Stimulated activated CD4-positive, alpha-beta T cell treated with anti-CD3 and anti-CD28 coated beads, Interleukin-4, amount 100 ng/mL, for 1 hour (primary cell): ENCODE data around the gene PXDC1.
"Not testable (repeated sequence)": the region's sequence is repeated elsewhere in the genome, so short reads cannot be mapped to it uniquely, and the experiment has no call there.

ENCODE experiments used
- DNase-seq: peaks from one replicate; pipeline ENCODE4 v3.0.0-alpha.2; 2020

The PXDC1 gene

DNA sequence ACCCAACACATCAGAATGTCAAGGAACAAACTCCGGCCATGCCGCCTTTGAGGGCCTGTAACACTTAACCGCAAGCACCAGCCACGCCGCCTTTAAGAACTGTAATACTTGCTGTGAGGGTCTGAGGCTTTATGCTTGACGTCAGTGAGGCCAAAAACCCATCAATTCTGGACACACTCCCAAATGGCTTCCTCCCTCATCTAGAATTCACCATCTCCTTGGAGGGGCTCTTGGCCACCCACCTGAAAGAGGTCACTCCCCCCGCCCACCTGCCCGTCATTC is 10.4 kb upstream of the PXDC1 start:
- no peak for DNase-seq

DNA sequence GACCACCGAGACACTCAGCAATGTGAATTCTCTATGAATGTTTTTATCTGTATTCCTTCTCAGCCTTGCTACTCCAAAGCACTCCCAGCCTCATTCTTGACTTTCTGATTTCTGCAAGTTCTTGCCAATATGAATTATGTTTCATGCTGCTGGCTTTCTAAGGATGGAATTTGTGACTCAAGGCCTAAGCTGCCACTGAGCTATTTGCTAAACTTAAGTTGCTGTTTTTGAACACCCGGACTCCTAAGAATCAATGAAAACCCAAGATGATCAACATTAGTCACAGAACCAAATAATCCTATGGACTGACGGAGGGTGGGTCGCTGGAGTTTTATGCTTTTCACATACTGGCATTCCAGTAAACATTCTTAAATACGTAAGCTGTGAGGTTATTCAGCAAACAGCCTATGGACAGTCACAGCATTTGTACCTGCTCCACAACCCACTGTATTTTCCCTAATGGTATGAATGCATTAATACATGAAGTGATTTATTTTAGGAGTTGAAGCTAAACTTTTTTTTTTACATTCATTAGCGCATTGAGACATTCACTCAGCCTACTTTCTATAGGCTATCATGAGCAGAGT is 8.2 kb upstream of the PXDC1 start:
- DNase-seq: no peak

DNA sequence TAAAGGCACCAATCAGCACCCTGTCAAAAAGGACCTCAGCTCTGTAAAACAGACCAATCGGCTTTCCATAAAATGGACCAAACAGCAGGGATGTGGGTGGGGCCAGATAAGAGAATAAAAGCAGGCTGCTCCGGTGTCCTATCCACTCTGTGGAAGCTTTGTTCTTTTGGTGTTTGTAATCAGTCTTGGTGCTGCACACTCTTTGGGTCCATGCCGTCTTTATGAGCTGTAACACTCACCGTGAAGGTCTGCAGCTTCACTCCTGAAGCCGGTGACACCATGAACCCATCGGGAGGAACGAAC is 7.3 kb upstream of the PXDC1 start:
- no peak for DNase-seq

DNA sequence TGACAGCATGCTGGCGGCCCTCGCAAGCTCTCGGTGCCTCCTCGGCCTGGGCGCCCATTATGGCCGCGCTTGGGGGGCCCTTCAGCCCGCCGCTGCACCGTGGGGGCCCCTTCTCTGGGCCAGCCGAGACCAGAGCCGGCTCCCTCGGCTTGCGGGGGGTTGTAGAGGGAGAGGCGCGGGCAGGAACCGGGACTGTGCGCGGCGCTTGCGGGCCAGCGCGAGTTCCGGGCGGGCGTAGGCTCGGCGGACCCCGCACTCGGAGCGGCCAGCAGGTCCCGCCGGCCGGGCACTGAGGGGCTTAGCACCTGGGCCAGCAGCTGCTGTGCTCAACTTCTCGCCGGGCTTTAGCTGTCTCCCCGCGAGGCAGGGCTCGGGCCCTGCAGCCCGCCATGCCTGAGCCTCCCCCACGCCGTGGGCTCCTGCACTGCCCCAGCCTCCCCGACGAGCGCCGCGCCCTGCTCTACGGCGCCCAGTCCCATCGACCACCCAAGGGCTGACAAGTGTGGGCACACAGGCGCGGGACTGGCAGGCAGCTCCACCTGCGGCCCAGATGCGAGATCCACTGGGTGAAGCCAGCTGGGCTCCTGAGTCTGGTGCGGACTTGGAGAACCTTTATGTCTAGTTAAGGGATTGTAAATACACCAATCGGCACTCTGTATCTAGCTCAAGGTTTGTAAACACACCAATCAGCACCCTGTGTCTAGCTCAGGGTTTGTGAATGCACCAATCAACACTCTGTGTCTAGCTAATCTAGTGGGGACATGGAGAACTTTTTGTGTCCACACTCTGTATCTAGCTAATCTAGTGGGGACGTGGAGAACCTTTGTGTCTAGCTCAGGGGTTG is 6.7 kb upstream of the PXDC1 start:
- DNase-seq: not testable (repeated sequence)

DNA sequence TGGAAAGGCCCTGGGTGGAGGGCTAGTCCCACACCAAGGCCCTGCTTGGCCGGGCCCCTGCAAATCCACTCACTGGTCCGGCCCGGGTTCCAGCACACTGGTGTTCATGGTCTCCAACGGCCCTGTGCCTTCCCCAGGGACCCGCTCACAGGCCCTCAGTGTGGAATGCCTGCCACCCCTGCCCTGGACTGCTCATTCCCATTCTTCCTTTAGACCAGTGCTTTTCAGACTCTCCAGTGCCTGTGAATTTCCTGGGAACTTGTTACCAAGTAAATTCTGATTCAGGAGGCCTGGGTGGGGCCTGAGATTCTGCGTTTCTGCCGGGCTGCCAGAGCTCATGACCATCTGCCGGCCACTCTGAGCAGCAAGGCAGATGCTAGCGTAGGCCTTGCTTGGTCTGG is 5.7 kb upstream of the PXDC1 start:
- no peak for DNase-seq

DNA sequence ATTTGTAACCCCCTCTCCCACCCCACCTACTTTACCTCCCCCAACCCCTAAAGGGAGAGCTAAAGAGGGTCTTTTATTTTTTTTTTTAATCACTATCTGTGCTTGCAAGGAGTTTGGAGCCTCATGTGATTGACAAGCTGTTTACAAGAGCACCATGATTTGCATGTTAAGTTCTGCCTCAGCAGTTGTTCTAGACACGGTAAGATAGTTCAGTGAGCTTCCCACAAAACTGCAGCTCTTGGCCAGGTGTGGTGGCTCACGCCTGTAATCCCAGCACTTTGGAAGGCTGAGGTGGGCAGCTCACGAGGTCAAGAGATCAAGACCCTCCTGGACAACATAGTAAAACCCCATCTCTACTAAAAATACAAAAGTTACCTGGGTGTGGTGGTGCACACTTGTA is 5.0 kb upstream of the PXDC1 start:
- no peak for DNase-seq

DNA sequence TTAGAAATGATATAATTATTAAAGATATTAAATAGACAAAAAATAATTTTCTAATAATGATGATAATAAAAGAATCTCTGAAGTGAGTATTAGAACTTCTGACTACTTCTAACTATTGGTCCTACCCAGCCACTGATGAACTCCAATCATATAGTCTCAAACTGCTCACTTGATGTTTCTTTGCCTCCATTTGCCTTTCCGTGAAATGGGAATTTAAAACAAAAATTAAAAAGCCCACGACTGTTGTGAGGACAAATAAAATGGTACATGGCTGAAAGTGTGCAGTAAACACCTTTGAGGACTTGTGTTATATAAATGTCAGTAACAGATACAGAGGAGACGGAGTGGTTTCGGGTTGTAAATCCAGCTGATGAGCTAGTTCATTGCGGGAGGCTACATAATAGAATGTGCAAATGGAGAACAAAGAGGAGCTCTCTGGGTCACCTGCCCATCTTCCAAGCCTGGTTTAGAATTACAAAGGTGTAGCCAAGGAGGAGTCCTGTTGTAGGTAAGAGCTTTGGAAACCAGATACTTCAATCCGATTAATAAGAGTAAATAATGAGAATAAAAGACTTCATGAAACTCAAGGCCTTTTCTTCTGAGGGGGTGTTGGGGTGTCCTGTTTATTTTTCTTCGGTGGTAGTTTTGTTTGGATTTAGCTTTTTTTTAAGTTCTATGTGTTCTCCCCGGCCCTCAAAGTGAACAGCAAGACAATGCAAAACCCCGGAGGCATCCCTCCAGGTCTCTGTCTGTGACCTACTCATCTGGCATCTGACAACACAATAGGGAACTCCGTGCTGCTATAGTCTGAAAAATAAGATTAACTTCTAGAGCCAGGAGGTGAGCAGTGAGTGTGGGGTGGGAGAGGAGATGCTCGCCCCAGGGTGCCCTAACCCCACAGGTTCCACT is 4.4 kb upstream of the PXDC1 start:
- DNase-seq: no peak

DNA sequence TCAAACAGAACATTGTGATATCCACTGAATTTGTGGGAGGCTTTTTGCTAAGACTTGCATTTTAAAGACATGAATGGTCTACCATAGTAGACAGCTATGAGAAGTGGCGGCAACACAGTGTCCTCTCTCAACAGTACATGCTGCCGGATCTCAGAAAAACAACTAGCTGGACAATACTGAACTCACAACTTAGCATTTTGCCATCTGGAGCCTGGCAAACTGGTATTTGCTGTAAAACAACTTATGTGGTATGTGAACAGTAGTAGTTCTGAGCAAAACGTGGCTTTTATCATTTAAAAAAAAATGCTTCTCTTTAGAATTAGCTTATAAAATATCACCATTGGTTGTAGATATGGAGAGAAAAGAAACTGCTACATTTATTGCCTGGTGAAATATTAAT is 3.3 kb upstream of the PXDC1 start:
- no peak for DNase-seq

DNA sequence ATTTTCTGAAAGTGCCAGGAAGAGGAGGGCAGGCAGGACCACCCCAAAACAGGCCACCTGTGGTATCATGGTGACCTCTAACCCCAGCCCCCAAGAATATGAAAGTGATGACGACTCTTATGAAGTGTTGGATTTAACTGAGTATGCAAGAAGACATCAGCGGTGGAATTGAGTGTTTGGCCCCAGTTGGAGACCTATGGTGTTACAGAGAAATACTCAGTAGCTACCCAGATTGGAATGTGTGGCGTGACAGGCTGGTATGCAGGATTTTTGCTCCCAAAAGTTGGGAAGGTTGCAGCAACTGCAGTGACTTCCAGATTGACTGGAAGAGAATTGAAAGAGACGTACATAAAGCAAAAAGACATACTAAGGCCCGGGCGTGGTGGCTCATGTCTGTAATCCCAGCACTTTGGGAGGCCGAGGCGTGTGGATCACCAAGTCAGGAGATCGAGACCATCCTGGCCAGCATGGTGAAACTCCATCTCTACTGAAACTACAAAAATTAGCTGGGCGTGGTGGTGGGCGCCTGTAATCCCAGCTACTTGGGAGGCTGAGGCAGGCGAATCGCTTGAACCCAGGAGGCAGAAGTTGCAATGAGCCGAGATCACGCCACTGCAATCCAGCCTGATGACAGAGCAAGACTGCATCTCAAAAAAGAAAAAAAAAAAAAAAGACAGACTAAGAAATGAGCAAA is 2.7 kb upstream of the PXDC1 start:
- DNase-seq: not testable (repeated sequence)

DNA sequence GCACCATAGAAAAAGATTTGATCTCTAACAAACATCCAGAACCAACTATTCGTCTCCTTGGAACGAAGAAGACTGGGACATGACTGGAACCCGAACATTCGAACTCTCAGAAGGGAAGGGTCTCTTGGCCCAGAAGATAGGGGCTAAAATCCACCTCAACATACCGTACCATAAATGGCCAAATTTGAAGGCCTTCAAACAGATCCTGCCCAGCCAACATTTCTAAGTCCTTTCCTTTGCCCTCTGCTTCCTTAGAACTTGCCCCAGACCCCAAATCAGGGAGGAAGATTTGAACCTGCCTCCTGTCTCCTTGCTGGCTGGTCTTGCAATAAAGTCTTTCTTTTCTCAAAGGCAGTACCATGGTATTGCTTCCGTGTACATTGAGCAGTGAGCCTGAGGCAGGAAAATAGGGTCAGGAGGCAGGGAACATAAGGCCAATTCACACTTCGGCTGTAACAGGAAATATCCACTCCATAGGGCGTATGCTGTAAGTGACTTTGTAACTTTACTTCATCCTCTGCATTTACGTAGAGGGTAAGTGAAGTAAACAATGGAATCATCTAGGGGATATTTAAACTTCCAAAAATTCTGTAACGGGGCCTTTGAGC is 1.8 kb upstream of the PXDC1 start:
- no peak for DNase-seq

DNA sequence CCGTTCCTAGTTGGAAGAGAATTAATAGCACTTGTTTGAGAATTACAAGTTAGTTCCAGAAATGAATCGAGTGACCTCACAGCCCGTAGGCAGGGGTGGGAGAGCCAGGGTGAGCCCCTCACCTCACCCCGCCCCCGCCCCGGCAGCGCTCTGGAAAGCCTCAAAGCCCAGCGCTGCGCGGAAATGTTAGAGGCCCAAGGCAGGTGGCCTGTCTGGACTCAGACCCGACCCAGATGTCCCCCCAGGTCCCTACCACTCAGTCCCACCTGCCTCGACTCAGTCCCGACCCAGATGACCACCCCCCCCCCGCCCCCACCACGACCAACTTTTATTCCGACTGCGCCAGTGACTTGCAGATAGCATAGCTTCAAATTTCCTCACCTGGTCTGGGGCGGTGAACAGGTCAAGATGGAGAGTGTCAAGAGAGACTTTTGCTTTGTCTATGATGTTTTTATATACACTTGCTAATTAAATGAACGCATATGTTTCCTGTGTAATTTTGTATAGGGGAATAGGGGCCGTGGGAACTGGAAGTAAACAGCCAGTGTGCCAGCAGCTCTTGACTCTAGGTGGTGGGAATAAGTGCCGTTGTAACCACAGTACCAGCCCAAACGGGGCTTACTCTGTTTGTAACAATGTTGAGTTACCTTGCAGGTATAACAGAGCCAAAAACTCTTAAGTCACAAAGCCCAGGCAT is 1.2 kb upstream of the PXDC1 start:
- DNase-seq: no peak

DNA sequence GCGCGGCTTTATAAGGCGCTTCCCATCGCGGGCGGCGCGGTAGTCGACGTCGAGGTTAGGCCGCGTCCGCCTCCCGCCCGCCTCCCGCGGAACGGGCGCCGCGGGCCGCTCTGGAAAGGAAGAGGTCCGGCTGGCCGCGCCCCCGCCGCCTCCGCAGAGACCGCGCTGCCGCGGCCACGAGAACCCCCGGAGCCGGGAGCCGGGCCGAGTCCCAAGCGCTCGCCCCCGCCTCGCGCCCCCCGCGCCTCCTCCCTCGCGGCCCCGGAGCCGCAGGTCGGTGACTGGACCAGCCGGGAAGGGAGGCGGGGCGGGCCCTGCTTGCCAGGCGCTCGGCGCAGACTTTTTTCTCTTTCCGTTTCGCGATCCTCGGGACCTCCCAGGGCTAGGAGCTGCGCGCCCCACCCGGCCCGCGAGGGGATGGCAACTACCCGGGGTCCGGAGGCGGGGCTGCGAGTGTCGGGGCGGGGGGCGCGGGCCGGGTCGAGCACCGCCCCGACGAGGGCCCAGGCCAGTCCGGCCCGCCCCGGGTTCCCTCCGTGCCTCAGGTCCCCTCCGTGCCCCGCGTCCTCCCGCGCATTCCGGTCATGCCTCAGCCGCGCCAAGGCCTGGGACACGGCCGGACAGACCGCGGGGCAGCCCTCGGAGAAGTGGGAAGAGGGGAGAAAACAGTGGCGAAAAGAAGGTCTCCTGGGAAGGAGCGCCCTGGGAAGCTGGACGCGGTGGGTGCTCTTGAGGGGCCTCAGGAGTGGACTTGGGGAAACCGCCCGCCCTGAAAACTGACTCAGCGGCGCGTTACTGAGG is 417 bp upstream of the PXDC1 start:
- peak; percentile 72 for DNase-seq

DNA sequence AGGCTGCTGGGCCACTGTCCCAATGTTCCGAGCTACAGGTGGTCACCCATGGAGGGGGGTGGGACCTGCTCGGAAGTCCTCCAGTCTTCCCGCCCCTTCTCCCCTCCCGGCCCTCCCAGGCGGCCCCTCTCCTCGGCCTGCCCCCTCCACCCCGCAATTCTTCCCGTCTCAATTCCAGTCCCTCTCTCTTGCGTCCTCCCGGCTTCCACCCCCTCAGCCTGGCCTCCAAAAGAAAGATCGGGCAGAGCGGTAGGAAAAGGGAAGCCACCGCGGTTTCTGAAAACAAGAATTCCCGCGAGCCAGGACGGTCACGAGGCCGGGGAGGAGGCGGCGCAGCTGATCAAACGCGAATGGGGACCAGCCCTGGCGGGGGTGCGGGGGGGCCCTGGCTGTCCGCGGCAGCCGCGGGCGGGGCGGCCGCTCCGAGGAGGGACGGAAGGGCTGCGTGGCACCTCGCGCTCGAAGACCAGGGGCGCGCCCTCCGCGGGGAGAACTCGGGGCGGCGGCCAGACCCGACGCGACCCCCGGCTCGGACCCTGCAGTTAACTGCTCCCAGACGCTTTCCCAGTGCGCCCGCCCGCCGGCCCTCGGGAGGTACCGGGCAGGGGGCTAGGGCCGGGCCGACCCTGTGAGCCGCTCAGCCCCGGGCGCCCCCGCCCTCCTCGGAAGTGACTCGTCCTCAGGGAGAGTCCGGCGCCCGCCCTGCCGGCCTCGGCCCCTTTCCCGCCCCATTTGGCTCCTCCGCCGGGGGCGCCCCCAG is 1.0 kb downstream of the PXDC1 start:
- DNase-seq: no peak

DNA sequence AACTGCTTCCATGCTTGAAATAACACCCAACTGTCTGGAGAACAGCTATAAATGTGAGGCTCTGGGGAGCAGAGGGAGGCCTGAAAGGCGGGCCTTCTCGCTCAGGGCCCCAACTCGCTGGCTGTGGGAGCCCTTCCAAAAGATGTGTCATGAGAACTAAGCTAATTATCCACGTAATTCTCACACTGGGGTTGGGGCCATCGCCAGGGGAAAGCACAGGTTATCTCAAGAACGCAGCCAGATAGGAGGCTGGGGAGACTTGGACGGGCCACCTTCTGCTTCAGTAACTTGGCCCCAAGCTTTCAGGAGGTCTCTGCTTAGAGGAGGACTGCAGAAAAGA is 1.6 kb downstream of the PXDC1 start:
- DNase-seq: no peak

DNA sequence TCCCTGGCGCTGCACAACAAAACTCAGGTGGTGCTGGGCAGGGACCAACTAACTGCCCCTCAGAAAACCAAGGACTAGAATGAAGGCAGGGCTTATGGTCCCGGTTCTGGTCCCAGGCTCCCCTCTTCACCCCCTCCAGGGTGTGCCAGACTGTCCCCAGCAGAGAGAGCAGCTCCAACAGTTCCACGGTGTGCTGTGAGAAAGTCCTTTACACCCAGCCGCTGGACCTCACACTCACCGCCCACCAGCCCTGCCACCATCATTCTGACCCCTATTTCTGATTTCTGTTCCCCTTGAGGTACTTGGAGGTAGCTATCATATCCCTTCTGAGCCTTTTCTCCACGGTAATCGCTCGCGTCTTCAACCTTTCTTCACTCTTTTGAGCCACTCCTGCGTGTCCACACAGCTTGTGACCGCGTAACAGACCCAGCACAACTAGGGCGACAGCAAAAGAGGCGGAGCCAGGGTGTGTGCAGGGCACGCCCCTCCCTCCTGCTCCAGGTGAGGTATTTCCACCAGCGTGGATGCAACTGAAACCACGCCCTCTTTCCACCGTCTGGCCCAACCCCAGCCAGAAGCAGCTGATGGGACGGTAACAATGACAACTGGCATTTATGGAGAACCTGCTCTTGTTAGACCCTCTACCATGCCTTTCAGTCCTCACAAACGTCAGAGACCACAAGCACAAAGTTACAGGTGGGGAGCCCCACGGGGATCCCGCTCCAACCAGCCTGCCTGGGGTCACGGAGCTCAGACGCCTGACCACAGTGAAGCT is 2.3 kb downstream of the PXDC1 start:
- no peak for DNase-seq

DNA sequence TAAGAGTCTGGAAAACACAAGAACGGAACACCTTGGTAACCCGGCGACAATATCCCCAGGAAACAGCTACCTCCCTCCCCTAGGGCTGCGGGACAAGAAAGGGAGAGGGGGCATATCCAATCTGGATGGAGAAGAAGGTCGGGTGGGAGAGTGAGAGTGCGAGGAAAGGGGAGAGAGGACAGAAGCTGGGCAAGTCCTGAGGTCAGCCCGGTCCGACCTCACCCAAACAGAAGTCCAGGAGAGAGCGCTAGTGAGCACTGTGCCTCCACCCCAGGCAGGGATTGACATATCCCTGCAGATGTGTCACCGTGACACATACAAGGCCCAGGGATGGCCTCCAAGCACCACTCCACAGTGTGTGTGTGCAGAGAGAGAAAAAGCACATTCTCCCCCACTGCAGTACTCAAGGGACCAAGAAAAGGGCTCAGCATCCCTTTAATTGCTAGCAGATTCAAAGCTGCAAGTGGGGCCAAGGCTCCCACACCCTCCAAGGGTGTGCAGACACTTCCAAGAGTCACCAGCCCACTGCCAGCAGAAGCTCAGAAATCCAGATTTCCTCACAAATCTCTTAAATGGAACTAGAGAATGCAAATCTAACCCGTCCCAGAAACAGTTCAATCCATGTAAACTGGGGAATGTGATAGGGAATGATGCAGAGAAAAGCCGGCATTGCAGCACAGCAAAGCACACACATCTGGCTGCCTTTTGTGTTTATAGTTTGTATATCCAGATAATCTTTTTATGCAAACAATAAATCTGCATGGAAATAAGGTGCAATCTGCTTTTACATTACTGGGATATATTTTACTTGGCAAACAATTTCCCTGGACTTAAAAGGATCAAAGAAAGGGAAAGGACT is 3.1 kb downstream of the PXDC1 start:
- DNase-seq: peak; percentile 30

DNA sequence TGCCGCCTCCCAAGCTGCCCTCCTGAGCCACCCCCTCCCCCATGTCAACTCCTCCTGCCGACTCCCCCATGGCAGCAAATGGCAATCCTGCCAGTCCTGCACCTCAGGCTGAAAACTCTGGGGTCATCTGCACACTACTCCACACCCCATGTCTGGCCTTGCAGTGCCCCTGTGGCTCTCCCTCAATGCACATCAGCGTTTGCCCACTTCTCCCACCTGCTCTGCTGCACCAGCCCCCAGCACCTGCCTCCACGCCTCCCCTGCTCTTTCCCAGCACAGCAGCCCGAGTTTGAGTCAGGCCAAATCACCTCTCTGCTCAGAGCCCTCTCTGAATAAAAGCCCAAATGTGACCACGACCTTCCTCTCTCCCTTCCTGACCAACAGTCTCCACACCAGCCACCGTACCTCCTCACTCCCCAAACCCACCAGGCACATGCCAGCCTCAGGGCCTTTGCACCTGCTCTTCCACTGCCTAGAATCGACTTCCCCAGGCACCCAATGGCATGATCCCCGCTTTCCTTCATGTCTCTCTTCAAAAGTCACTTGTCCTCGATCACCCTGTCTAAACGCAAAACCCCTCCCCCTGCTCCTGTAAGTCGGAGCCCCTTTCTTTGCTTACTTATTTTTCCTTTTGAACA is 4.3 kb downstream of the PXDC1 start:
- DNase-seq: no peak

DNA sequence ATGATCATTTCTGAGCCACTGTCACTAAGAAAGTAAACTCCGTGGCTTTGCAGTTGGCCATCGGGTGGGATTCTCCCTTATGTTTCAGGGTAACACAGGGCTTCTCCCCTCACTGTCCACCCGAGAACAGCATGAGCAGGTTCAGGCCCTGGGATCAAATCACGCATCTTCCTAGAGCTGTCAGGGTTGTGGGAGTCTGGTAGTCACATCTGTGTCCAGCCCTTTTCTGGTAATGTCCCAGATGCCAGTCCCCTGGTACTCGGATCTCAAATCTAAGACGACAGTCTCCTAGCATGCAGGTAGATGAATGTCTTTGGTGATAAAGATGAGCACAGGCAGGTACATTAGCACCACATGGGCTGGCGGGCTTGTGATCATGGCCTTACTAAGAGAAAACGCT is 4.8 kb downstream of the PXDC1 start:
- no peak for DNase-seq
